Mesodermal cell (in vitro differentiated cells): ENCODE measurements around the gene LAMA5.

ENCODE experiments used
- H3K27ac ChIP-seq: 2 replicates; pipeline ENCODE4 v1.7.0; 2013; ENCODE audit warnings: mild to moderate bottlenecking, low read depth, low read length, moderate library complexity; ENCODE audit not compliant: severe bottlenecking
- H3K36me3 ChIP-seq: 2 replicates; pipeline ENCODE4 v1.7.1; 2013; ENCODE audit warnings: mild to moderate bottlenecking, low read length, moderate library complexity; ENCODE audit not compliant: control insufficient read depth, insufficient read depth
- H3K4me1 ChIP-seq: one replicate; pipeline ENCODE4 v1.7.1; 2013; ENCODE audit warnings: mild to moderate bottlenecking, low read length; ENCODE audit not compliant: insufficient read depth, control insufficient read depth, poor library complexity, severe bottlenecking
- H3K4me3 ChIP-seq: 2 replicates; pipeline ENCODE4 v1.7.0; 2013; ENCODE audit warnings: low read length, control low read depth, mild to moderate bottlenecking; ENCODE audit not compliant: insufficient read depth, poor library complexity, severe bottlenecking; ENCODE audit errors: extremely low read depth
- H3K9me3 ChIP-seq: 2 replicates; pipeline ENCODE4 v1.7.1; 2013; ENCODE audit warnings: mild to moderate bottlenecking, low read length, moderate library complexity; ENCODE audit not compliant: control insufficient read depth
- WGBS, 2 experiments: methylation state at CpG; one replicate each; pipeline ENCODE4 v1.1.5; 2013; ENCODE audit warnings: missing lambda C conversion rate in 2 of 2; ENCODE audit not compliant: insufficient coverage in 2 of 2; 5-methylcytosine and 5-hydroxymethylcytosine counted together

The LAMA5 gene

DNA sequence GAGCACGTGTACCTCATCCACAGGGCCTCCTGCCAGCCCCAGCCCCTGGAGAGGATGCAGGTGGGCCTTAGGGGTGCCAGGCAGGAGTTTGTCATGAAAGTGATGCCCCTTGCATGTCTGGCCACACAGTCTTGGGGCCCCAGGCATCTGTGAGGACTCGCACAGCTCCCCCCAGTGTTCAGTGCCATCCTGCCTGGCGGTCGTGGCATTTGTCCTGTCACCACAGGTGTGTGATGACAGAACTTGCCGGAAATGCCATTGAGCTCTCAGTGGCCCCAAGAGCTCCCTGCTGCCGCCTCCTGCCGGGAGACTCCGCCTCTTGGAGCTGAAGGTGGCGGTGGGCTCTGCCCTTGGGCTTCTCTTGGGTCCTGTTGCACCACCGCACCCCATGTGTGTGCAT, 94.9 kb downstream of the LAMA5 start:
- H3K27ac ChIP-seq, result no peak overlapping the region
- H3K4me1 ChIP-seq, result no peaks in the 10 kb centered on the region
- H3K9me3 ChIP-seq, result no peaks in the 10 kb centered on the region
- peaks cover 53% of the 10 kb centered on the region for H3K36me3 ChIP-seq
- H3K4me3 ChIP-seq, result no peak overlapping the region
- WGBS, 2 experiments, result 90 to 91% methylated on average over 10 of the region's 10 CpGs

DNA sequence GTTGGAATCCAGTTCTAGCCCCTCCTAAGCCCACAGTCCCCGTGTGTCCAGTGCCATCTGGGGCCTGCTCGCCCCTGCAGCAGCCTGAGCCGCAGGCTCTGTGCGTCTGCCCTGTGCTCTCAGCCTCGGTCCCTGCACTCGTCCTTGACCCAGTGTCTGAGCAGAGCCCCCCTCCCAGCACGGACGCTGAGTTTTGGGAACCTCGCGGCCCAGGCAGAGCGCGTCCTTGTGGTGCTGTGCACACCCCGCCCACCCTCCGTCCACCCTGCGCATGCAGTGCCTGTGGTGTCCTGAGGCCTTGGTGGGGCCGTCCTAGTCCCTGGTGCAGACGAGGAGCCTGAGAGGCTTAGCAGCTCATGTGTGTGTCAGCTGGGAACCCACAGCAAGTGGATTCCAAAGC, 97.2 kb downstream of the LAMA5 start:
- Histone ChIP-seq H3K4me1 (no peaks in the 10 kb centered on the region), H3K4me3 (no peak overlapping the region), H3K9me3 (peaks cover 7% of the 10 kb centered on the region), H3K27ac (no peak overlapping the region), H3K36me3 (peaks cover 58% of the 10 kb centered on the region)
- WGBS, 2 experiments, result 93 to 95% methylated on average over 15 to 17 of the region's 17 CpGs

DNA sequence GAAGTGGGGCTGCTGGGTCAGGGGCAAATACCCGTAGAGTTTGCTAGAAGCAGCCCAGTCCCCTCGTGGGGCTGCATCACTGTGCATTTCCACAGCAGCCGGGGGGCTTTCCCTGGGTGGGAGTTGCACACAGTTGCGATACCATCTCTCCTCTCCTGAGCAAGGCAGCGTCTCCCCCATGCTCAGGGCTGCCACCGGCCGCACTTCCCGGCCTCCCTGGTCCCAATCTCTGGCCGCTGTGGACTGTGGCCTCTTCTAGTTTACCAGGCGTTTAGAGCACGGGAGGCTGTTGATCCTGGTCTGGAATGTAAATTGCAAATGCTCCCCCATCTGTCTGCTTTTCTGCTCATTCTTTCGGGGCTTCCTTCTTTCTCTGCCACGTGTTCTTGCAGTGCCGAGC, 97.7 kb downstream of the LAMA5 start:
- peaks cover 58% of the 10 kb centered on the region for H3K36me3 ChIP-seq
- no peaks in the 10 kb centered on the region for H3K4me1 ChIP-seq
- H3K4me3 ChIP-seq, result no peak overlapping the region
- H3K27ac ChIP-seq, result no peak overlapping the region
- WGBS, 2 experiments, result 91 to 92% methylated on average over 14 of the region's 14 CpGs
- H3K9me3 ChIP-seq, result peaks cover 7% of the 10 kb centered on the region

DNA sequence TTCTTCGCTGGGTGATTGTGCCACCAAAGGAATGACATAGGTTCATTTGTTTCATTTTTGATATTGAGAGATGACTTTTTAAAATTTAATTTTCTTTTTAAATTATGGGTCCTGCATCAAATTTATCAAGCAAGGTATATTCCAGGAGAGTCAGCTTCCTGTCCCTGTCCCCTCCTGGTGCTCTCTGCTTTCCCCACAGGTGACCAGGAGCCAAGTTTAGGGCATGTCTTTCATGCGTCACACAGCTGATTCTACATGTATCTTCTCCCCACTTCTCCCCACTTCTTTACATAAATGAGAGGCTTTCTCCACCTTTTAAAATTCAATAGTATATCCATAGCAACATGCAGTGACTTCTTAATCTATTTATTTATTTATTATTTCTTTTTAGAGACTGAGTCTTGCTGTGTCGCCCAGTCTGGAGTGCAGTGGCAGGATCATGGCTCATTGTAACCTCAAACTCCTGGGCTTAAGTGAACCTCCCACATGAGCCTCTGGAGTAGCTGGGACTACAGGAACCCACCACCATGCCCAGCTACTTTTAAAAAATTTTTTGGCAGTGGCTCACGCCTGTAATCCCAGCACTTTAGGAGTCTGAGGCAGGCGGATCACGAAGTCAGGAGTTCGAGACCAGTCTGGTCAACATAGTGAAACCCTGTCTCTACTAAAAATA, 98.7 kb downstream of the LAMA5 start:
- Histone ChIP-seq H3K9me3 (peaks cover 7% of the 10 kb centered on the region), H3K27ac (no peak overlapping the region), H3K36me3 (peaks cover 60% of the 10 kb centered on the region), H3K4me3 (no peak overlapping the region), H3K4me1 (no peaks in the 10 kb centered on the region)
- 75 to 78% methylated on average over 4 to 7 of the region's 7 CpGs for WGBS, 2 experiments

DNA sequence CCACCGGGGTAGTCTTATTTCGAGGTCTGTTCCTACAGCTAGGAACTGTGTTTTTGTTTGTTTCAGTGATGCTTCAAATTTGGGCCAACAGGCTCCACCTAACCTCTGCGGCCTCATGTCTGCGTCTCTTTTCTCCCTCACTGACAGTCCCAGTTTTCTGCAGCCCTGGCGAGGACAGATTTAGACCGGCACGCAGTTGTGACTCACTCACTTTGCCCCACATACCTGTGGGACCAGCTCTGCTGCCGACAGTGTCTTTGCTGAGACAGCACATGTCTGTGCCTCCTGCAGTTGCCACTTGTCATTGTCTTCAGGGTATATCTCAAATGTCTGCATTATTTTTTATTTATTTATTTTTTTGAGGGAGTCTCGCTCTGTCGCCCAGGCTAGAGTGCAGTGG, 99.6 kb downstream of the LAMA5 start:
- Histone ChIP-seq H3K4me1 (no peaks in the 10 kb centered on the region), H3K27ac (no peak overlapping the region), H3K9me3 (peaks cover 7% of the 10 kb centered on the region), H3K4me3 (no peak overlapping the region), H3K36me3 (peaks cover 59% of the 10 kb centered on the region)
- WGBS, 2 experiments, result 94 to 98% methylated on average over 6 to 8 of the region's 10 CpGs

DNA sequence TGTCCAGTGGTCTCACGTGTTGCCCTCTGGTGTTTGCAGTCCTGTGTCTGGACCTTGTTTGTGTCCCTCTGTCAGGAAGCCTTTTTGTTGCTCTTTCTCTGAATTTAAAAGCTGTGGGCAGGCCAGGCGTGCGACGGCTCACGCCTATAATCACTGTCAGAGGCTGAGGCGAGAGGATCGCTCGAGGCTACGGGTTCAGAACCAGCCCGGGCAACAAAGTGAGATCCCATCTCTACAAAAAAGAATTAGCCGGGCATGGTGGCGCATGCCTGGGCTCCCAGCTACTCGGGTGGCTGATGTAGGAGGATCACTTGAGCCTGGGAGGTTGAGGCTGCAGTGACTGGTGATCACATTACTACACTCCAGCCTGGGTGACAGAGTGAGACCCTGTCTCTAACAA, 100.3 kb downstream of the LAMA5 start:
- Histone ChIP-seq H3K4me1 (no peaks in the 10 kb centered on the region), H3K4me3 (no peak overlapping the region), H3K9me3 (peaks cover 7% of the 10 kb centered on the region), H3K27ac (no peak overlapping the region), H3K36me3 (peaks cover 64% of the 10 kb centered on the region)
- WGBS, 2 experiments, result 99 to 100% methylated on average over 11 to 13 of the region's 13 CpGs

DNA sequence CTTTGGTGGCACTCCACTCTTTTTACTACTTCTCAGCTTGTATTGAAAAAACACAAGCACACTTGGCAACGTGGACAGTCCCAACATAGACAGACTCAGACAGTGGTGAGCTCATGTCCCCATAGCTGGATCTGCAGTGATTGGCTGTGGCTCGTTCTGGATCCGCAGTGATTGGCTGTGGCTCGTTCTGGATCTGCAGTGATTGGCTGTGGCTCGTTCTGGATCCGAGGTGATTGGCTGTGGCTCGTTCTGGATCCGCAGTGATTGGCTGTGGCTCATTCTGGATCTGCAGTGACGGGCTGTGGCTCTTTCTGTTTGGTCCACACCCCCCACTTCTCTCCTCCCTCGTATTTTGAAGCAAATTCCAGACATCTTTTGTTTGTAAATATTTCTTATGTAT, 100.8 kb downstream of the LAMA5 start:
- Histone ChIP-seq H3K4me3 (no peak overlapping the region), H3K27ac (no peak overlapping the region), H3K4me1 (no peaks in the 10 kb centered on the region), H3K36me3 (peaks cover 64% of the 10 kb centered on the region), H3K9me3 (peaks cover 7% of the 10 kb centered on the region)
- 89 to 95% methylated on average over 8 of the region's 10 CpGs for WGBS, 2 experiments

DNA sequence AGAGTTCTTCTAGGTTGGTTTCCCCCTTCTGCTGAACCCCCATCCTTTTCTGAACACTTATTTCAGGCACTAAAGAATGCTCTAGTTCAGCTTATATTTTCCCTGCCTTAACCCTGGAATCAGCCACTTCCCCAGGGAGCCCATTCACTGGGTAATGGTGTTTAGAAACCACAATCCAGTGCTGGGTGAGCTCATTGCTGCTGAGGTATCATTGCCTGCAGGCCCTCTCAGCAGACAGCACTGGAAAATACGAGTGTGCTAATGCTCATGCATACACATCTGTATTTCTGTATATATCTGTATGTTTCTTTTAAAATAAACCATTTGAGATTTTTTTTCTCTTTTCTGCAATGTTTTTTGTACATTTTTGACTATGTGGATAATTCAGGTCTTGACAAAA, 101.7 kb downstream of the LAMA5 start:
- Histone ChIP-seq H3K4me3 (no peak overlapping the region), H3K27ac (no peak overlapping the region), H3K4me1 (no peaks in the 10 kb centered on the region), H3K9me3 (peaks cover 7% of the 10 kb centered on the region), H3K36me3 (peaks cover 64% of the 10 kb centered on the region)
- WGBS, 2 experiments, result no CpG with 5 or more reads among the region's 1 CpG

DNA sequence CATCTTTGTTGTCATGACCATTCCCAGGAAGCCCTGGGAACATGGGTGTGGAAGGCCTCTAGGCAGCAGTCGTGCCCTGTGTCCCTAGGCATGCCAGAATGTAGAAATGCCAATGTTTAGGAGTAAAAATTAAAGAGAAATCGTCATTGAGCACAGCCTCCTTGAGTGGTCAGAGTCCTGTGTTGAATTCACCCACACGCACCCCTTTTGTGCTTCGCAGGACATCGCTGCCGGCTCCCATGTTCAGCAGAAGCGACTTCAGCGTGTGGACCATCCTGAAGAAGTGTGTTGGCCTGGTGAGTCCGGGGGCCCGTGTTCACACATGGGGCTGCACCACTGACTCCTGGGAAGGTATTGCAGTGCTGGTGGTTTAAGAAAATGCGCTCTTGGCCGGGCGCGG, 103.7 kb downstream of the LAMA5 start:
- 94 to 97% methylated on average over 8 to 14 of the region's 14 CpGs for WGBS, 2 experiments
- Histone ChIP-seq H3K4me1 (peaks cover 6% of the 10 kb centered on the region), H3K36me3 (peaks cover 76% of the 10 kb centered on the region), H3K27ac (no peak overlapping the region), H3K4me3 (no peak overlapping the region), H3K9me3 (peaks cover 7% of the 10 kb centered on the region)

DNA sequence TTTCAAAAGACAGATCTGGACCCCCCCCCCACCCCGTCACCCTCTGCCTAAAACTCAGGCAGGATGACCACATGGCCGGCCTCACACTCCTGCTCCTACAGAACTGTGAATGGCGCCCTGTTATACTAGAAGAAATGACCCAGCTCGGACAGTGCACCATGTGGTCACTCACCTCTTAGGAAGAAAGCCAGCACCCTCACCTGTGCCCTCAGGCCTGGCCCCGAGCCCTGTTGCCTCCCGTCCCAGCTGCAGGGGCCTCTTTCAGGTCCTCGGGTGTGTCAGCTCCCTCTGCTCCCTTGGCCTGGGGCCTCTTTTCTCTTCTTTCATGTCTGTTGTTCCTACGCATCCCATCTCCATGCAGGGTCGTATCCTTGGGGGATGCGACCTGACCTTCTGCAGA, 105.0 kb downstream of the LAMA5 start:
- H3K27ac ChIP-seq, result no peak overlapping the region
- 93 to 97% methylated on average over 9 to 10 of the region's 10 CpGs for WGBS, 2 experiments
- H3K4me1 ChIP-seq, result peaks cover 13% of the 10 kb centered on the region
- no peak overlapping the region for H3K4me3 ChIP-seq
- H3K36me3 ChIP-seq, result peaks cover 75% of the 10 kb centered on the region
- H3K9me3 ChIP-seq, result peaks cover 7% of the 10 kb centered on the region

DNA sequence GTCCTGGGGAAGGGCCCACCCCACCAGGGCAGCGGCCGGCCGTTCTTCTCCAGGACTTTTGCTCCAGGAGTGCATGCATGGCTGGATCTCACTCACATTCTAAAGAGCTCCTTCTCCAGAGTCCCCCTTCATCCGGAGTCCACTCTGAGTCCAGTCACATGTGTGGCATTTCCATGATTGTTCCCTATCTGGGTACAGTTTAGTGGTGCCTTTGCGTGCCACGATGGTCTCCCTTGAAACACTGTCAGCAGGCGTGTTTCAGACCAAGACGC, 107.9 kb downstream of the LAMA5 start:
- Histone ChIP-seq H3K27ac (no peak overlapping the region), H3K4me1 (peaks cover 13% of the 10 kb centered on the region), H3K36me3 (peaks cover 65% of the 10 kb centered on the region), H3K9me3 (no peaks in the 10 kb centered on the region), H3K4me3 (no peak overlapping the region)
- 97 to 99% methylated on average over 8 of the region's 8 CpGs for WGBS, 2 experiments
